A549 (cell line): ENCODE data around the gene HDAC6. TPM values are rescaled to one million over a fixed set of nuclear protein-coding genes. Genes with fewer than 3 reads are reported as not detected.

ENCODE experiments used
- ATAC-seq, 2 experiments: fragments of 200-7000 bp in 1 of 2; fragments of >200 bp in 1 of 2; cut with Nextera tagmentation in 1 of 2; cut with Tn5 transposase in 1 of 2; 3 replicates each; pipeline versions ENCODE4 v1.8.0 to v1.9.1; 2018 to 2020; ENCODE audit warnings: mild to moderate bottlenecking in 1 of 2, moderate library complexity in 1 of 2
- CTCF ChIA-PET: fragments of 300-600 bp; sonication (Branson Sonifier 250); formaldehyde crosslinking; extraction: SDS; loops from one replicate; lab custom pipeline; 2021; ENCODE audit warnings: antibody characterized with exemption, inconsistent platforms; lab: Yijun Ruan, JAX
- POLR2A ChIA-PET: fragments of 350-600 bp; formaldehyde crosslinking; extraction: SDS; loops from one replicate; lab custom pipeline; 2021; ENCODE audit warnings: antibody characterized with exemption, inconsistent platforms; lab: Yijun Ruan, JAX
- DNase-seq, 2 experiments: peaks; one replicate each; pipeline versions ENCODE4 v3.0.0 to v3.0.0-alpha.2; 2011 to 2016; ENCODE audit warnings: low read depth in 1 of 2, low spot score in 1 of 2
- FAIRE-seq: peaks from 2 replicates; lab custom pipeline; 2011; peaks lifted over from hg19 to GRCh38; lab: Jason Lieb, UNC
- H3K27ac ChIP-seq, 2 experiments: fragments of >200 bp; sonication (Bioruptor Twin); formaldehyde crosslinking; 3 replicates each; pipeline ENCODE4 v1.5.1; 2016 to 2017
- H3K4me1 ChIP-seq: fragments of >200 bp; sonication (Bioruptor Twin); formaldehyde crosslinking; 3 replicates; pipeline ENCODE4 v1.6.1; 2016
- H3K4me2 ChIP-seq: fragments of >200 bp; sonication (Bioruptor Twin); formaldehyde crosslinking; 3 replicates; pipeline ENCODE4 v1.6.1; 2016
- H3K4me3 ChIP-seq: fragments of >200 bp; sonication (Bioruptor Twin); formaldehyde crosslinking; 3 replicates; pipeline ENCODE4 v1.5.1; 2016
- H3K9me3 ChIP-seq: fragments of >200 bp; sonication (Bioruptor Twin); formaldehyde crosslinking; 3 replicates; pipeline ENCODE4 v1.6.1; 2016
- BCL3 ChIP-seq: fragments of >200 bp; sonication (Bioruptor Twin); formaldehyde crosslinking; IDR thresholded peaks from 3 replicates; pipeline ENCODE4 v1.6.1; 2016
- BHLHE40 ChIP-seq: IDR thresholded peaks from 2 replicates; pipeline ENCODE4 v1.6.1; 2012; ENCODE audit warnings: low read depth, low read length, inconsistent platforms
- CBX2 ChIP-seq: fragments of 200-600 bp; sonication (generic); IDR thresholded peaks from 2 replicates; pipeline ENCODE4 v1.6.1; 2016; ENCODE audit warnings: low read depth, mild to moderate bottlenecking, borderline replicate concordance
- CHD2 ChIP-seq: fragments of 150-350 bp; IDR thresholded peaks from 2 replicates; pipeline ENCODE4 v1.6.1; 2014; ENCODE audit warnings: low read length; ENCODE audit not compliant: partially characterized antibody
- EHF ChIP-seq: fragments of 250-450 bp; sonication (Bioruptor Pico); IDR thresholded peaks from 2 replicates; pipeline ENCODE4 v1.5.0; 2020; ENCODE audit warnings: mild to moderate bottlenecking
- EP300 ChIP-seq, 2 experiments: fragments of >200 bp; sonication (Bioruptor Twin); formaldehyde crosslinking; IDR thresholded peaks; 2 replicates in 1 of 2; 3 replicates in 1 of 2; pipeline ENCODE4 v1.6.1; 2016 to 2017
- ESRRA ChIP-seq: fragments of 150-350 bp; IDR thresholded peaks from 2 replicates; pipeline ENCODE4 v1.6.1; 2014; ENCODE audit warnings: mild to moderate bottlenecking, low read length, borderline replicate concordance
- FOSB ChIP-seq: fragments of 250-450 bp; sonication (Bioruptor Pico); IDR thresholded peaks from 2 replicates; pipeline ENCODE4 v1.5.0; 2020; ENCODE audit warnings: mild to moderate bottlenecking, moderate library complexity
- FOSL2 ChIP-seq, 2 experiments: fragments of 450-650 bp in 1 of 2; fragments of >200 bp in 1 of 2; sonication (Bioruptor Twin) in 1 of 2; formaldehyde crosslinking; IDR thresholded peaks; 2 replicates each; pipeline versions ENCODE4 v1.5.0 to v1.6.1; 2016 to 2020; ENCODE audit warnings: mild to moderate bottlenecking in 1 of 2, moderate library complexity in 1 of 2
- NPAS2 ChIP-seq: fragments of 250-450 bp; sonication (Bioruptor Pico); IDR thresholded peaks from 2 replicates; pipeline ENCODE4 v1.8.0; 2022; ENCODE audit warnings: mild to moderate bottlenecking, moderate library complexity, borderline replicate concordance
- RAD21 ChIP-seq, 2 experiments: fragments of >200 bp in 1 of 2; sonication (Bioruptor Twin) in 1 of 2; formaldehyde crosslinking in 1 of 2; IDR thresholded peaks in 1 of 2; conservative IDR thresholded peaks in 1 of 2; 2 replicates in 1 of 2; 3 replicates in 1 of 2; pipeline ENCODE4 v1.6.1; 2012 to 2018; ENCODE audit warnings: inconsistent platforms in 1 of 2
- RARB ChIP-seq: fragments of 250-450 bp; sonication (Bioruptor Pico); IDR thresholded peaks from 2 replicates; pipeline ENCODE4 v1.8.0; 2021; ENCODE audit warnings: mild to moderate bottlenecking, moderate library complexity
- RCOR1 ChIP-seq: fragments of 150-350 bp; IDR thresholded peaks from 2 replicates; pipeline ENCODE4 v1.6.1; 2014; ENCODE audit warnings: antibody characterized with exemption, low read length, low read depth
- REST ChIP-seq: fragments of 200-600 bp; sonication (generic); IDR thresholded peaks from 2 replicates; pipeline ENCODE4 v1.6.1; 2016; ENCODE audit warnings: antibody characterized with exemption, mild to moderate bottlenecking, moderate library complexity
- RFX5 ChIP-seq: fragments of 450-650 bp; IDR thresholded peaks from 2 replicates; pipeline ENCODE4 v1.7.1; 2014; ENCODE audit warnings: antibody characterized with exemption, mild to moderate bottlenecking, moderate library complexity
- RNF2 ChIP-seq: fragments of 200-600 bp; sonication (generic); IDR thresholded peaks from 2 replicates; pipeline ENCODE4 v1.6.1; 2016; ENCODE audit warnings: low read depth, mild to moderate bottlenecking, antibody characterized with exemption, moderate library complexity, borderline replicate concordance
- SMC3 ChIP-seq: fragments of >200 bp; sonication (Bioruptor Twin); formaldehyde crosslinking; IDR thresholded peaks from 3 replicates; pipeline ENCODE4 v1.6.1; 2018; ENCODE audit warnings: inconsistent platforms
- ZC3H11A ChIP-seq: fragments of 450-650 bp; IDR thresholded peaks from 2 replicates; pipeline ENCODE4 v1.6.1; 2014; ENCODE audit warnings: antibody characterized with exemption, mild to moderate bottlenecking
- WGBS: methylation state at CpG from one replicate; pipeline ENCODE4 v1.1.6; 2017; ENCODE audit errors: missing lambda C conversion rate; 5-methylcytosine and 5-hydroxymethylcytosine counted together
- polyA plus RNA-seq, 4 experiments: library from polyadenylated mRNA; depleted of rRNA in 3 of 4; stranded (reverse); fragments of >200 nt; fragmentation: RNase III in 1 of 4; extraction: RNeasy Plus Mini Kit Qiagen cat#74134 plus additional on column Dnase treatment in 1 of 4; gene quantifications; 2 replicates in 3 of 4; 3 replicates in 1 of 4; pipeline ENCODE4 v1.2.3, GENCODE V29; 2011 to 2017
- TF ChIP-seq, protein P1 (sequence below): fragments of 150-350 bp; IDR thresholded peaks from 2 replicates; pipeline ENCODE4 v1.6.1; 2014; ENCODE audit warnings: low read depth, mild to moderate bottlenecking, low read length

The HDAC6 gene
- polyA plus RNA-seq, 2 of the 4 experiments (the other 2 are of a cell fraction): 50.6 to 52.1 TPM

DNA sequence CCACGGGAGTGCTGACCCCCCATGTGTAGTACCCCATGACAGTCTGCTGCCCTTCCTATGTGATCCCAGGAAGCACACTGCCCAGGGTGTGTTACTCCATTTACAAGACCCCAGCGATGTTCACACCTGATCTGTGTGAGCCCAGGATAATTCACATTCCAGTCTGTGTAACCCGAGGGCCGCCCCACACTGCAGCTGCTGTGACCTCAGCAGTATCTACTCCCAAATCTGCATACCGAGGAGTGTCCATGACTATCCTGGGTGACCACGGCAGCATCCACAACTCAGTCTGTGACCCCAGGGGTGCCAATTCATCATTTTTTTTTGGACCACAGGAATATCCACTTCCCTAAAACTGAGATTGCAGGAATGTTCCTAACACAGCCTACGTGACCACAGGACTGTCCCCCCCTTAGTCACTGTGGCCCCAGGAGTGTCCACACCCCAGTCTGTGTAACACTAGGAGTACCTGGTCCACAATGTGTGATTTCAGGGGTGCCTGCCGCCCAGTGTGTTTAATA, 48.1 kb upstream of the HDAC6 start:
- TF ChIP-seq ZC3H11A (no peak), EP300 (IDR thresholded peaks at IDR 0.05) (no peak), BHLHE40 (no peak), REST (no peak), RARB (CRISPR knock-in tag) (no peak), NPAS2 (no peak)
- Histone ChIP-seq H3K4me2 (no peak overlapping the region), H3K27ac (no peak overlapping the region), H3K4me3 (no peak overlapping the region), H3K4me1 (0 out of 3 replicates have a peak, but pooled peaks cover 5% of the 10 kb centered on the region), H3K9me3 (no peaks in the 10 kb centered on the region)
- WGBS: 63% methylated on average over 4 of the region's 8 CpGs
- POLR2A ChIA-PET: no interaction called here
- CTCF ChIA-PET: no interaction called here
- no peak for FAIRE-seq
- DNase-seq: no peak
- 0 out of 6 replicates have a peak, but pooled peaks of 1 of the 2 experiments have one; percentile 28 for ATAC-seq

DNA sequence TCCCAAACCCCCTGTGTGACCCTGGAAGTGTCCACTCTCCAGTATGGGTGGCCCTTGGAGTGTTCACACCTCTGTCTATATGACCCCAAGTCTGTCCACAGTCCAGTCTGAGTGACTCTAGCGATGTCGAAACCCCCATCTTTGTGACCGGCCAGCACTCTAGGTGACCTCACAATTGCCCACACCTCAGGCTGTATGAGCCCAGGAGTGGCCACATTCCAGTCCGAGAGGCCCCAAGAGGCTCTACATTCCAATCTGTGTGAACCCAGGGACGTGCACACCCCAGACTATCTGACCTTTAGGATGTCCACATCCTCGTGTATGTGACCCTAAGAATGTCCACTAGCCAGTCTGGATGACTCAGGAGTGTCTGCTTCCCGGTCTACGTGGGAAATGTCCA, 47.6 kb upstream of the HDAC6 start:
- H3K27ac ChIP-seq: no peak overlapping the region
- POLR2A ChIA-PET: no interaction called here
- no peak for TF ChIP-seq BCL3
- no peak for TF ChIP-seq CHD2
- no peak for TF ChIP-seq ESRRA
- no peak for TF ChIP-seq CBX2
- TF ChIP-seq, protein P1, sequence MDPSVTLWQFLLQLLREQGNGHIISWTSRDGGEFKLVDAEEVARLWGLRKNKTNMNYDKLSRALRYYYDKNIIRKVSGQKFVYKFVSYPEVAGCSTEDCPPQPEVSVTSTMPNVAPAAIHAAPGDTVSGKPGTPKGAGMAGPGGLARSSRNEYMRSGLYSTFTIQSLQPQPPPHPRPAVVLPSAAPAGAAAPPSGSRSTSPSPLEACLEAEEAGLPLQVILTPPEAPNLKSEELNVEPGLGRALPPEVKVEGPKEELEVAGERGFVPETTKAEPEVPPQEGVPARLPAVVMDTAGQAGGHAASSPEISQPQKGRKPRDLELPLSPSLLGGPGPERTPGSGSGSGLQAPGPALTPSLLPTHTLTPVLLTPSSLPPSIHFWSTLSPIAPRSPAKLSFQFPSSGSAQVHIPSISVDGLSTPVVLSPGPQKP: no peak
- TF ChIP-seq FOSB (CRISPR knock-in tag): no peak
- no peak for TF ChIP-seq SMC3
- no peak for TF ChIP-seq FOSL2 (IDR thresholded peaks at IDR 0.05)
- no peak for TF ChIP-seq FOSL2 (CRISPR knock-in tag; IDR thresholded peaks at IDR 0.05)
- TF ChIP-seq RCOR1: no peak
- no peak for TF ChIP-seq RAD21 (conservative IDR thresholded peaks at IDR 0.05 in 1 of 2, IDR thresholded peaks at IDR 0.05 in 1 of 2)
- TF ChIP-seq EHF: no peak
- TF ChIP-seq RNF2: no peak
- TF ChIP-seq RFX5: no peak
- TF ChIP-seq, all 56 proteins: peak for 0
- CTCF ChIA-PET: no interaction called here
- Histone ChIP-seq H3K4me2 (no peak overlapping the region), H3K4me3 (no peak overlapping the region), H3K9me3 (no peaks in the 10 kb centered on the region), H3K4me1 (0 out of 3 replicates have a peak, but pooled peaks cover 5% of the 10 kb centered on the region)
- FAIRE-seq (no peak), DNase-seq (peak in 1 of 2 experiments; percentile 29), ATAC-seq (peak in 1 of 2 experiments; percentile 47; a peak in 4 of 6 replicates)
- 34% methylated on average over 6 of the region's 8 CpGs for WGBS
